OCI-LY1 (cell line): ENCODE data around the gene FAM50B.
"Not testable (repeated sequence)": the region's sequence is repeated elsewhere in the genome, so short reads cannot be mapped to it uniquely, and the experiment has no call there.

Experiments used
- H2AFZ ChIP-seq: fragments of 200-600 bp; sonication (generic), shearing (Covaris generic); 2 replicates; pipeline ENCODE4 v1.6.0; 2014; ENCODE audit warnings: antibody characterized with exemption, mild to moderate bottlenecking, low read length
- H3F3A ChIP-seq: fragments of 200-600 bp; sonication (generic), shearing (Covaris generic); 2 replicates; pipeline ENCODE4 v1.6.0; 2014; ENCODE audit warnings: mild to moderate bottlenecking, antibody characterized with exemption, low read length, moderate library complexity; ENCODE audit not compliant: insufficient read depth
- H3K27ac ChIP-seq: fragments of 200-600 bp; sonication (generic); 2 replicates; pipeline ENCODE4 v1.5.1; 2014; ENCODE audit warnings: low read length, mixed run types, mild to moderate bottlenecking, low read depth; ENCODE audit not compliant: poor library complexity, severe bottlenecking
- H3K27me3 ChIP-seq: fragments of 200-600 bp; sonication (generic); 2 replicates; pipeline ENCODE4 v1.6.0; 2014; ENCODE audit warnings: antibody characterized with exemption, mild to moderate bottlenecking, low read length, moderate library complexity; ENCODE audit not compliant: insufficient read depth
- H3K36me3 ChIP-seq: fragments of 200-600 bp; sonication (generic); 2 replicates; pipeline ENCODE4 v1.6.1; 2014; ENCODE audit warnings: mild to moderate bottlenecking, antibody characterized with exemption, low read length, moderate library complexity, mixed read lengths; ENCODE audit not compliant: insufficient read depth
- H3K4me1 ChIP-seq: fragments of 200-600 bp; sonication (generic); 2 replicates; pipeline ENCODE4 v1.5.1; 2014; ENCODE audit warnings: mild to moderate bottlenecking, low read length, moderate library complexity; ENCODE audit not compliant: insufficient read depth, severe bottlenecking
- H3K4me2 ChIP-seq: fragments of 200-600 bp; sonication (generic), shearing (Covaris generic); 2 replicates; pipeline ENCODE4 v1.6.1; 2014; ENCODE audit warnings: low read length
- H3K4me3 ChIP-seq: fragments of 200-600 bp; sonication (generic); 2 replicates; pipeline ENCODE4 v1.5.1; 2014; ENCODE audit warnings: low read length, low read depth, mild to moderate bottlenecking, mixed read lengths; ENCODE audit not compliant: poor library complexity, severe bottlenecking
- H3K79me2 ChIP-seq: fragments of 200-600 bp; shearing (Covaris generic); 2 replicates; pipeline ENCODE4 v1.6.1; 2016; ENCODE audit warnings: mixed run types, low read length, mixed read lengths; ENCODE audit not compliant: insufficient read depth
- H3K9ac ChIP-seq: fragments of 200-600 bp; sonication (generic), shearing (Covaris generic); 2 replicates; pipeline ENCODE4 v1.6.1; 2014; ENCODE audit warnings: mild to moderate bottlenecking, low read length, mixed read lengths
- H3K9me2 ChIP-seq: fragments of 200-600 bp; sonication (generic), shearing (Covaris generic); 2 replicates; pipeline ENCODE4 v1.6.1; 2014; ENCODE audit warnings: low read depth, mild to moderate bottlenecking, low read length, mixed read lengths
- H3K9me3 ChIP-seq: fragments of 200-600 bp; shearing (Covaris generic); 2 replicates; pipeline ENCODE4 v1.6.1; 2014; ENCODE audit warnings: low read length, mixed read lengths
- H4K20me1 ChIP-seq: fragments of 200-600 bp; sonication (generic), shearing (Covaris generic); 2 replicates; pipeline ENCODE4 v1.6.0; 2016; ENCODE audit warnings: mild to moderate bottlenecking, low read length; ENCODE audit not compliant: insufficient read depth
- CTCF ChIP-seq: fragments of 200-600 bp; sonication (generic), shearing (Covaris generic); IDR thresholded peaks from 2 replicates; pipeline ENCODE4 v1.5.1; 2017; ENCODE audit warnings: mild to moderate bottlenecking, antibody characterized with exemption, low read length, moderate library complexity, mixed read lengths
- EZH2 ChIP-seq: fragments of 200-600 bp; sonication (generic), shearing (Covaris generic); IDR thresholded peaks from 2 replicates; pipeline ENCODE4 v1.8.0; 2017; ENCODE audit warnings: borderline replicate concordance, mixed run types, mild to moderate bottlenecking, antibody characterized with exemption, low read length, moderate library complexity, mixed read lengths

FAM50B gene

GRCh38 chr6:3859878-3860552 lies 10.8 kb downstream of the FAM50B start:
- Histone ChIP-seq H3K79me2 (no peaks in the 10 kb centered on the region), H3K36me3 (no peaks in the 10 kb centered on the region), H3K4me2 (no peak overlapping the region), H3K9me3 (no peaks in the 10 kb centered on the region), H4K20me1 (no peaks in the 10 kb centered on the region), H3K27me3 (no peaks in the 10 kb centered on the region), H3F3A (no peaks in the 10 kb centered on the region), H3K9me2 (no peaks in the 10 kb centered on the region), H3K27ac (no peak overlapping the region), H3K4me3 (no peak overlapping the region), H3K9ac (no peak overlapping the region), H3K4me1 (no peaks in the 10 kb centered on the region), H2AFZ (no peak overlapping the region)
- no peak for TF ChIP-seq CTCF

GRCh38 chr6:3861424-3861823 lies 12.3 kb downstream of the FAM50B start:
- H3K36me3 ChIP-seq = no peaks in the 10 kb centered on the region
- H3K4me3 ChIP-seq = no peak overlapping the region
- no peaks in the 10 kb centered on the region for H3K9me3 ChIP-seq
- H3K9me2 ChIP-seq = no peaks in the 10 kb centered on the region
- H3K9ac ChIP-seq = no peak overlapping the region
- no peaks in the 10 kb centered on the region for H4K20me1 ChIP-seq
- no peak overlapping the region for H3K4me2 ChIP-seq
- H3F3A ChIP-seq = no peaks in the 10 kb centered on the region
- TF ChIP-seq CTCF = no peak
- TF ChIP-seq EZH2 = no peak
- H3K27ac ChIP-seq = no peak overlapping the region
- H3K79me2 ChIP-seq = no peaks in the 10 kb centered on the region
- H2AFZ ChIP-seq = no peak overlapping the region
- H3K27me3 ChIP-seq = no peaks in the 10 kb centered on the region
- H3K4me1 ChIP-seq = no peaks in the 10 kb centered on the region

GRCh38 chr6:3862038-3862437 lies 12.9 kb downstream of the FAM50B start:
- Histone ChIP-seq H3F3A (no peaks in the 10 kb centered on the region), H3K4me2 (no peak overlapping the region), H3K4me1 (no peaks in the 10 kb centered on the region), H3K4me3 (no peak overlapping the region), H3K9me3 (no peaks in the 10 kb centered on the region), H3K79me2 (no peaks in the 10 kb centered on the region), H3K9ac (no peak overlapping the region), H4K20me1 (no peaks in the 10 kb centered on the region), H3K27ac (no peak overlapping the region), H3K36me3 (no peaks in the 10 kb centered on the region), H3K27me3 (no peaks in the 10 kb centered on the region), H2AFZ (no peak overlapping the region), H3K9me2 (no peaks in the 10 kb centered on the region)
- TF ChIP-seq CTCF = no peak
- TF ChIP-seq EZH2 = no peak

GRCh38 chr6:3863322-3863721 lies 14.1 kb downstream of the FAM50B start:
- not testable (repeated sequence) for H3K27me3 ChIP-seq, H3K79me2 ChIP-seq, H3K36me3 ChIP-seq, H3K9me3 ChIP-seq, H3K27ac ChIP-seq, H3K4me1 ChIP-seq, H3K9ac ChIP-seq, H3K4me2 ChIP-seq, H4K20me1 ChIP-seq, H3K9me2 ChIP-seq, H3K4me3 ChIP-seq, H2AFZ ChIP-seq, H3F3A ChIP-seq
